K562 (cell line): ENCODE results near the gene LRRC74B. TPM values are rescaled to one million over a fixed set of nuclear protein-coding genes. Genes with fewer than 3 reads are reported as not detected.

ENCODE experiments used
- BRD9 ChIP-seq: fragments of 450-650 bp; IDR thresholded peaks from 2 replicates; pipeline ENCODE4 v1.6.1; 2018; ENCODE audit warnings: low read depth; ENCODE audit not compliant: partially characterized antibody
- CCAR2 ChIP-seq: fragments of 200-400 bp; formaldehyde crosslinking; IDR thresholded peaks from 2 replicates; pipeline ENCODE4 v1.6.1; 2017; ENCODE audit warnings: mild to moderate bottlenecking, low read depth, low read length
- CEBPB ChIP-seq: fragments of 450-650 bp; IDR thresholded peaks from 2 replicates; pipeline ENCODE4 v1.6.1; 2016; ENCODE audit warnings: missing genetic modification characterization, missing compliant biosample characterization
- ELF1 ChIP-seq: fragments of 200-800 bp; sonication (Bioruptor generic); IDR thresholded peaks from 2 replicates; pipeline ENCODE4 v1.6.1; 2016; ENCODE audit warnings: missing genetic modification characterization, missing compliant biosample characterization
- GTF2E2 ChIP-seq: fragments of 200-800 bp; sonication (Bioruptor generic); IDR thresholded peaks from 2 replicates; pipeline ENCODE4 v1.6.1; 2016; ENCODE audit warnings: missing genetic modification characterization, missing compliant biosample characterization
- JUN ChIP-seq, 2 experiments: sonication (generic) in 1 of 2; formaldehyde crosslinking in 1 of 2; IDR thresholded peaks; 2 replicates each; pipeline versions ENCODE4 v1.6.1 to v1.8.0; 2012 to 2022; ENCODE audit warnings: borderline replicate concordance in 2 of 2, mild to moderate bottlenecking in 2 of 2, improper control_type of control experiment in 1 of 2, low read depth in 1 of 2, low read length in 1 of 2, missing genetic modification reagents in 1 of 2
- KLF6 ChIP-seq: fragments of 250-450 bp; sonication (Bioruptor Pico); IDR thresholded peaks from 2 replicates; pipeline ENCODE4 v1.4.0; 2020; ENCODE audit warnings: mild to moderate bottlenecking, moderate library complexity, borderline replicate concordance
- NBN ChIP-seq: fragments of 450-650 bp; IDR thresholded peaks from 2 replicates; pipeline ENCODE4 v1.6.1; 2016; ENCODE audit warnings: low read depth, mild to moderate bottlenecking
- NONO ChIP-seq, 2 experiments: fragments of 200-400 bp in 1 of 2; fragments of 450-650 bp in 1 of 2; formaldehyde crosslinking in 1 of 2; IDR thresholded peaks; 2 replicates each; pipeline ENCODE4 v1.6.1; 2017; ENCODE audit warnings: low read depth in 2 of 2, mild to moderate bottlenecking in 2 of 2, moderate library complexity in 2 of 2, low read length in 1 of 2
- PTRF ChIP-seq: fragments of 450-650 bp; IDR thresholded peaks from 2 replicates; pipeline ENCODE4 v1.6.1; 2016; ENCODE audit warnings: mild to moderate bottlenecking, missing genetic modification characterization, missing compliant biosample characterization
- SNIP1 ChIP-seq: fragments of 450-650 bp; IDR thresholded peaks from 2 replicates; pipeline ENCODE4 v1.7.1; 2017; ENCODE audit warnings: low read depth, mild to moderate bottlenecking
- SREBF1 ChIP-seq: fragments of 150-350 bp; IDR thresholded peaks from 2 replicates; pipeline ENCODE4 v1.6.1; 2014; ENCODE audit warnings: antibody characterized with exemption, low read depth, low read length, borderline replicate concordance
- SRSF9 ChIP-seq: fragments of 200-400 bp; formaldehyde crosslinking; IDR thresholded peaks from 2 replicates; pipeline ENCODE4 v1.6.1; 2017; ENCODE audit warnings: low read depth, low read length, borderline replicate concordance
- TRIM28 ChIP-seq: fragments of 450-650 bp; IDR thresholded peaks from 2 replicates; pipeline ENCODE4 v1.6.1; 2017
- ZFX ChIP-seq: sonication (generic); formaldehyde crosslinking; IDR thresholded peaks from 2 replicates; pipeline ENCODE4 v1.8.0; 2022; ENCODE audit warnings: mild to moderate bottlenecking, missing genetic modification reagents, moderate library complexity
- ZNF384 ChIP-seq: IDR thresholded peaks from 2 replicates; pipeline ENCODE4 v1.6.1; 2012; ENCODE audit warnings: low read depth, low read length, improper control_type of control experiment
- ZNF584 ChIP-seq: fragments of 200-800 bp; sonication (Bioruptor generic); IDR thresholded peaks from 2 replicates; pipeline ENCODE4 v1.6.1; 2016; ENCODE audit warnings: low read depth, mild to moderate bottlenecking, missing genetic modification characterization, missing compliant biosample characterization
- ZNF707 ChIP-seq: fragments of 250-450 bp; sonication (Bioruptor Pico); conservative IDR thresholded peaks from 2 replicates; pipeline ENCODE4 v1.8.0; 2022; ENCODE audit warnings: inconsistent platforms, mild to moderate bottlenecking, moderate library complexity
- ZSCAN32 ChIP-seq: fragments of 450-650 bp; formaldehyde crosslinking; IDR thresholded peaks from 2 replicates; pipeline ENCODE4 v1.4.0; 2020; ENCODE audit warnings: mild to moderate bottlenecking, moderate library complexity
- polyA plus RNA-seq, 8 experiments: library from polyadenylated mRNA; depleted of rRNA in 4 of 8; stranded (reverse) in 5 of 8; unstranded in 3 of 8; fragments of >200 nt; fragmentation: Nextera tagmentation in 2 of 8; fragmentation: Illumina TruSeq in 1 of 8; extraction: Ambion mirVana in 2 of 8; extraction: Trizol in 1 of 8; gene quantifications; 2 replicates each; pipeline versions ENCODE4 v1.2.1 to v1.2.3, GENCODE V29; 2011 to 2014; ENCODE audit warnings: inconsistent platforms in 1 of 8, missing spikeins in 1 of 8
- total RNA-seq, 7 experiments: library from RNA; depleted of rRNA in 6 of 7; stranded (reverse); fragments of >200 nt in 6 of 7; fragmentation: Illumina TruSeq in 2 of 7; extraction: Trizol in 2 of 7; gene quantifications; 2 replicates each; pipeline versions ENCODE4 v1.2.1 to v1.2.3, GENCODE V29; 2011 to 2021; ENCODE audit warnings: low replicate concordance in 1 of 7
- TF ChIP-seq, protein P1 (sequence below): fragments of 450-650 bp; formaldehyde crosslinking; IDR thresholded peaks from 2 replicates; pipeline ENCODE4 v1.4.0; 2022; ENCODE audit warnings: missing genetic modification characterization
- TF ChIP-seq, protein P2 (sequence below): sonication (generic); formaldehyde crosslinking; IDR thresholded peaks from 2 replicates; pipeline ENCODE4 v1.8.0; 2022; ENCODE audit warnings: mild to moderate bottlenecking, missing genetic modification reagents, borderline replicate concordance
- TF ChIP-seq, protein P3 (sequence below): fragments of 250-450 bp; sonication (Bioruptor Pico); IDR thresholded peaks from 2 replicates; pipeline ENCODE4 v1.9.0; 2021; ENCODE audit warnings: mild to moderate bottlenecking
- TF ChIP-seq, protein P4 (sequence below): fragments of 450-650 bp; IDR thresholded peaks from 2 replicates; pipeline ENCODE4 v1.6.1; 2016; ENCODE audit warnings: mild to moderate bottlenecking

Gene LRRC74B
- total and polyA plus RNA-seq, 9 of the 15 experiments (the other 6 are each of a cell fraction or from before 2014, with no cell fraction given): not detected

DNA sequence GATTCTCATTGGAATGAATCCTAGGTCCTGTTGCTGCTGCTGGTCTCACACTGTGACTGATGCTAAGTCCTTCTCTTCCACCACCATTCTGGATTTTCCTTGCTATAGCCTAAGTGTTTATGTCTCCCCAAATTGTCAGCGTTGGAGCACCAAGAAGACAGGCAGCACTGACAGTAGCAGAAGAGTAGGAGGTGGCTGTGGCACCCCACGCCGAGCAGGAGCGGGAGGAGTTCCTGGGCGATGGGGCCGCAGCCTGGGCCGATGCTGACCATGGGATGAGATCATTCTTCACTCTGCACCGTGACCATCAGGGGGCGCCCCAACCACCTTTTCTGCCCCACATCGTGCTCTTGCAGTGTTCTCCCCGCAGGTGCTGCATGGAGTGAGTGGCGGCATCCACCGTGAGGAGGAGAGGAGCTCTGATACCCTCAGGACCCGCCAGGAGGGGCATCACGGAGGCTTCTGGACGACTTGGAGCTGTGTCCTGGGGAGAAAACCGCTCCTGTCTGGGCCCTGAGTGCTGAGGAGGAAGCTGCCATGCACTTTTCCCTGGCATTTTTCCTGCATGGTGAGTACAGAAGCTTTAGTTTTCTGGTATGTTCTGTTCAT, 57.0 kb downstream of the LRRC74B start (continued):
- TF ChIP-seq NBN (no peak), ZNF384 (peak; percentile 73), SNIP1 (no peak), ZNF707 (CRISPR knock-in tag) (no peak), KLF6 (no peak), CEBPB (tag) (no peak), CCAR2 (no peak), PTRF (no peak), ZSCAN32 (CRISPR knock-in tag) (no peak), ZFX (CRISPR knock-in tag) (no peak), JUN (IDR thresholded peaks at IDR 0.05; ENCODE audit: borderline replicate concordance, low read depth, low read length) (peak; percentile 100), JUN (CRISPR knock-in tag; IDR thresholded peaks at IDR 0.05; ENCODE audit: borderline replicate concordance) (peak; percentile 100), BRD9 (no peak), GTF2E2 (no peak; the same call in 1 of the 2 replicates), ZNF584 (CRISPR knock-in tag) (no peak), ELF1 (tag) (no peak), SREBF1 (no peak), SRSF9 (no peak), NONO (IDR thresholded peaks at IDR 0.05; ENCODE audit: low read depth in 2 of 2, low read length in 1 of 2) (peak in 1 of 2 experiments; percentile 94; a peak in 2 of 4 replicates), TRIM28 (no peak)
- TF ChIP-seq, protein P1, sequence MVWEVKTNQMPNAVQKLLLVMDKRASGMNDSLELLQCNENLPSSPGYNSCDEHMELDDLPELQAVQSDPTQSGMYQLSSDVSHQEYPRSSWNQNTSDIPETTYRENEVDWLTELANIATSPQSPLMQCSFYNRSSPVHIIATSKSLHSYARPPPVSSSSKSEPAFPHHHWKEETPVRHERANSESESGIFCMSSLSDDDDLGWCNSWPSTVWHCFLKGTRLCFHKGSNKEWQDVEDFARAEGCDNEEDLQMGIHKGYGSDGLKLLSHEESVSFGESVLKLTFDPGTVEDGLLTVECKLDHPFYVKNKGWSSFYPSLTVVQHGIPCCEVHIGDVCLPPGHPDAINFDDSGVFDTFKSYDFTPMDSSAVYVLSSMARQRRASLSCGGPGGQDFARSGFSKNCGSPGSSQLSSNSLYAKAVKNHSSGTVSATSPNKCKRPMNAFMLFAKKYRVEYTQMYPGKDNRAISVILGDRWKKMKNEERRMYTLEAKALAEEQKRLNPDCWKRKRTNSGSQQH: peak; percentile 89
- TF ChIP-seq, protein P2, sequence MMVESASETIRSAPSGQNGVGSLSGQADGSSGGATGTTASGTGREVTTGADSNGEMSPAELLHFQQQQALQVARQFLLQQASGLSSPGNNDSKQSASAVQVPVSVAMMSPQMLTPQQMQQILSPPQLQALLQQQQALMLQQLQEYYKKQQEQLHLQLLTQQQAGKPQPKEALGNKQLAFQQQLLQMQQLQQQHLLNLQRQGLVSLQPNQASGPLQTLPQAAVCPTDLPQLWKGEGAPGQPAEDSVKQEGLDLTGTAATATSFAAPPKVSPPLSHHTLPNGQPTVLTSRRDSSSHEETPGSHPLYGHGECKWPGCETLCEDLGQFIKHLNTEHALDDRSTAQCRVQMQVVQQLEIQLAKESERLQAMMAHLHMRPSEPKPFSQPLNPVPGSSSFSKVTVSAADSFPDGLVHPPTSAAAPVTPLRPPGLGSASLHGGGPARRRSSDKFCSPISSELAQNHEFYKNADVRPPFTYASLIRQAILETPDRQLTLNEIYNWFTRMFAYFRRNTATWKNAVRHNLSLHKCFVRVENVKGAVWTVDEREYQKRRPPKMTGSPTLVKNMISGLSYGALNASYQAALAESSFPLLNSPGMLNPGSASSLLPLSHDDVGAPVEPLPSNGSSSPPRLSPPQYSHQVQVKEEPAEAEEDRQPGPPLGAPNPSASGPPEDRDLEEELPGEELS: peak; percentile 91; the same call in 1 of the 2 replicates
- TF ChIP-seq, protein P3, sequence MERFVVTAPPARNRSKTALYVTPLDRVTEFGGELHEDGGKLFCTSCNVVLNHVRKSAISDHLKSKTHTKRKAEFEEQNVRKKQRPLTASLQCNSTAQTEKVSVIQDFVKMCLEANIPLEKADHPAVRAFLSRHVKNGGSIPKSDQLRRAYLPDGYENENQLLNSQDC (CRISPR knock-in tag): peak; percentile 45; the same call in 1 of the 2 replicates
- TF ChIP-seq, protein P4, sequence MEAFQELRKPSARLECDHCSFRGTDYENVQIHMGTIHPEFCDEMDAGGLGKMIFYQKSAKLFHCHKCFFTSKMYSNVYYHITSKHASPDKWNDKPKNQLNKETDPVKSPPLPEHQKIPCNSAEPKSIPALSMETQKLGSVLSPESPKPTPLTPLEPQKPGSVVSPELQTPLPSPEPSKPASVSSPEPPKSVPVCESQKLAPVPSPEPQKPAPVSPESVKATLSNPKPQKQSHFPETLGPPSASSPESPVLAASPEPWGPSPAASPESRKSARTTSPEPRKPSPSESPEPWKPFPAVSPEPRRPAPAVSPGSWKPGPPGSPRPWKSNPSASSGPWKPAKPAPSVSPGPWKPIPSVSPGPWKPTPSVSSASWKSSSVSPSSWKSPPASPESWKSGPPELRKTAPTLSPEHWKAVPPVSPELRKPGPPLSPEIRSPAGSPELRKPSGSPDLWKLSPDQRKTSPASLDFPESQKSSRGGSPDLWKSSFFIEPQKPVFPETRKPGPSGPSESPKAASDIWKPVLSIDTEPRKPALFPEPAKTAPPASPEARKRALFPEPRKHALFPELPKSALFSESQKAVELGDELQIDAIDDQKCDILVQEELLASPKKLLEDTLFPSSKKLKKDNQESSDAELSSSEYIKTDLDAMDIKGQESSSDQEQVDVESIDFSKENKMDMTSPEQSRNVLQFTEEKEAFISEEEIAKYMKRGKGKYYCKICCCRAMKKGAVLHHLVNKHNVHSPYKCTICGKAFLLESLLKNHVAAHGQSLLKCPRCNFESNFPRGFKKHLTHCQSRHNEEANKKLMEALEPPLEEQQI: no peak
